ENCODE results near the gene RNF41. TPM values are rescaled to one million over a fixed set of nuclear protein-coding genes. Genes with fewer than 3 reads are reported as not detected.

RNF41 gene
- total and polyA plus RNA-seq, 2 of the 13 experiments (the other 11 are each of a cell fraction or from before 2014, with no cell fraction given) = 27.1 to 39.4 TPM

GRCh38 chr12:56230432-56231183 lies 8.9 kb upstream of the RNF41 start (continued):
- TF ChIP-seq REST (IDR thresholded peaks at IDR 0.05; ENCODE audit: borderline replicate concordance in 1 of 2, low read depth in 1 of 2, low read length in 2 of 2) = peak in 1 of 2 experiments; percentile 11; a peak in 1 of 4 replicates
- TF ChIP-seq TBL1XR1 (IDR thresholded peaks at IDR 0.05; ENCODE audit: borderline replicate concordance, low read length, partially characterized antibody) = no peak
- 0 out of 2 replicates have a peak, but pooled peaks have one; percentile 12 for TF ChIP-seq ZNF160 (CRISPR knock-in tag; IDR thresholded peaks at IDR 0.05)
- peak; percentile 79; the same call in 1 of the 2 replicates for TF ChIP-seq ZNF136 (CRISPR knock-in tag; IDR thresholded peaks at IDR 0.05; ENCODE audit: low read depth)
- TF ChIP-seq ZNF407 (CRISPR knock-in tag; IDR thresholded peaks at IDR 0.05; ENCODE audit: not compliant biosample characterization) = peak; percentile 43
- TF ChIP-seq ZBTB39 (CRISPR knock-in tag; IDR thresholded peaks at IDR 0.05) = no peak
- no peak for TF ChIP-seq ZNF749 (CRISPR knock-in tag; IDR thresholded peaks at IDR 0.05; ENCODE audit: borderline replicate concordance)
- peak; percentile 74; the same call in 1 of the 2 replicates for TF ChIP-seq ZNF839 (CRISPR knock-in tag; IDR thresholded peaks at IDR 0.05; ENCODE audit: borderline replicate concordance)
- peak; percentile 57; the same call in 1 of the 2 replicates for TF ChIP-seq ELF3 (CRISPR knock-in tag; IDR thresholded peaks at IDR 0.05)
- peak; percentile 62; the same call in 1 of the 2 replicates for TF ChIP-seq ZNF670 (CRISPR knock-in tag; IDR thresholded peaks at IDR 0.05; ENCODE audit: borderline replicate concordance)
- TF ChIP-seq NONO (IDR thresholded peaks at IDR 0.05) = no peak
- TF ChIP-seq NONO (CRISPR knock-in tag; conservative IDR thresholded peaks at IDR 0.05) = 0 out of 2 replicates have a peak, but pooled peaks have one; percentile 32
- TF ChIP-seq ISL2 (CRISPR knock-in tag; IDR thresholded peaks at IDR 0.05) = peak; percentile 24; the same call in 1 of the 2 replicates
- TF ChIP-seq SP2 (CRISPR knock-in tag; IDR thresholded peaks at IDR 0.05) = no peak

Measured in HepG2 (cell line).